Suprapubic skin (tissue), 4 donors: ENCODE results near the gene KIFBP. TPM values are rescaled to one million over a fixed set of nuclear protein-coding genes. Genes with fewer than 3 reads are reported as not detected.

ENCODE experiments used
- DNase-seq, 2 donors: peaks; one replicate each; pipeline ENCODE4 v3.0.0-alpha.2; 2019; ENCODE audit warnings: low spot score in 2 of 2
- H3K27ac ChIP-seq: fragments of 200-600 bp; sonication (generic); one replicate; pipeline ENCODE4 v1.5.1; 2019
- H3K27me3 ChIP-seq: fragments of 200-600 bp; sonication (generic); one replicate; pipeline ENCODE4 v1.5.1; 2019
- H3K36me3 ChIP-seq: fragments of 200-600 bp; sonication (generic); one replicate; pipeline ENCODE4 v1.5.1; 2019
- H3K4me1 ChIP-seq: fragments of 200-600 bp; sonication (generic); one replicate; pipeline ENCODE4 v1.5.1; 2019
- H3K4me3 ChIP-seq: fragments of 200-600 bp; sonication (generic); one replicate; pipeline ENCODE4 v1.5.1; 2019; ENCODE audit warnings: mild to moderate bottlenecking
- H3K9me3 ChIP-seq: fragments of 200-600 bp; sonication (generic); one replicate; pipeline ENCODE4 v1.5.1; 2019
- EP300 ChIP-seq: sonication (generic); formaldehyde crosslinking; IDR thresholded peaks from one replicate; pipeline ENCODE4 v1.6.1; 2017; ENCODE audit warnings: antibody characterized with exemption
- POLR2A ChIP-seq, 2 donors: fragments of 450-650 bp; IDR thresholded peaks; one replicate each; pipeline ENCODE4 v1.6.1; 2017; ENCODE audit warnings: antibody characterized with exemption in 2 of 2, mild to moderate bottlenecking in 2 of 2, moderate library complexity in 2 of 2
- POLR2AphosphoS5 ChIP-seq, 3 donors: sonication (generic); formaldehyde crosslinking; IDR thresholded peaks; one replicate each; pipeline ENCODE4 v1.6.1; 2017; ENCODE audit warnings: antibody characterized with exemption in 3 of 3
- WGBS: methylation state at CpG from one replicate; pipeline ENCODE4 v1.1.5; 2018; 5-methylcytosine and 5-hydroxymethylcytosine counted together
- total RNA-seq, 4 donors: library from RNA; depleted of rRNA; stranded (reverse); fragments of >200 nt; gene quantifications; one replicate each; pipeline ENCODE4 v1.1.0, GENCODE V29; 2016
- TF ChIP-seq, protein P1 (sequence below), 2 donors: fragments of 200-600 bp in 1 of 2; fragments of 450-650 bp in 1 of 2; sonication (generic) in 1 of 2; IDR thresholded peaks; one replicate each; pipeline ENCODE4 v1.5.1; 2016 to 2019; ENCODE audit warnings: antibody characterized with exemption in 2 of 2, mild to moderate bottlenecking in 1 of 2, moderate library complexity in 1 of 2

The KIFBP gene
- total RNA-seq, 4 donors from 2014 or later: 15.0 to 21.5 (median 20.8) TPM

DNA sequence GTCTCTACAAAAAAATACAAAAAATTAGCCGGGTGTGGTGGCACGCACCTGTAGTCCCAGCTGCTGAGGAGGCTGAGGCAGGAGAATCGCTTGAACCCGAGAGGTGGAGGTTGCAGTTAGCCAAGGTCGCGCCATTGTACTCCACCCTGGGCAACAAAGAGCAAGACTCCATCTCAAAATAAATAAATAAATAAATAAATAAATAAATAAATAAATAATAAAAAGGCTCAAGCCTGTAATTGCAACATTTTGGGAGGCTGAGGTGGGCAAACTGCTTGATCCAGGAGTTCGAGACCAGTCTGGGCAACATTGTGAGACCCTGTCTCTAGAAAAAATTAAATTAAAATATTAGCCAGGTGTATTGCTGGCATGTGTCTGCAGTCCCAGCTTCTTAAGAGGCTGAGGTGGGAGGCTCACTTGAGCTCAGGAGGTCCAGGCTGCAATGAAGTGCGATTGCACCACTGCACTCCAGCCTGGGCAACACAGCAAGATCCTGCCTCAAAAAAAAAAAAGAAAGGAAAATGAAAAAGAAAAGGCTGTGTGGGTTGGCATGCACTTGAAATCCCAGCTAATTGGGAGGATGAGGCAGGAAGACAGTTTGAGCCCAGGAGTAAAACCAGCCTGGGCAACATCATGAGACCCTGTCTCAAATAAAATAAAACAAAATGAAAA is 71.7 kb downstream of the KIFBP start:
- Histone ChIP-seq H3K27ac (no peak overlapping the region), H3K4me1 (peaks cover 28% of the 10 kb centered on the region)

GRCh38 chr10:69061305-69062161 is 72.9 kb downstream of the KIFBP start:
- Histone ChIP-seq H3K4me3 (peak overlapping the region; percentile 6), H3K36me3 (no peaks in the 10 kb centered on the region), H3K9me3 (no peaks in the 10 kb centered on the region), H3K4me1 (peaks cover 36% of the 10 kb centered on the region), H3K27me3 (no peaks in the 10 kb centered on the region), H3K27ac (peak overlapping the region; percentile 85)
- peak in 2 of 3 donors; percentile 58 to 80 for TF ChIP-seq POLR2AphosphoS5 (IDR thresholded peaks at IDR 0.05)
- TF ChIP-seq, protein P1, sequence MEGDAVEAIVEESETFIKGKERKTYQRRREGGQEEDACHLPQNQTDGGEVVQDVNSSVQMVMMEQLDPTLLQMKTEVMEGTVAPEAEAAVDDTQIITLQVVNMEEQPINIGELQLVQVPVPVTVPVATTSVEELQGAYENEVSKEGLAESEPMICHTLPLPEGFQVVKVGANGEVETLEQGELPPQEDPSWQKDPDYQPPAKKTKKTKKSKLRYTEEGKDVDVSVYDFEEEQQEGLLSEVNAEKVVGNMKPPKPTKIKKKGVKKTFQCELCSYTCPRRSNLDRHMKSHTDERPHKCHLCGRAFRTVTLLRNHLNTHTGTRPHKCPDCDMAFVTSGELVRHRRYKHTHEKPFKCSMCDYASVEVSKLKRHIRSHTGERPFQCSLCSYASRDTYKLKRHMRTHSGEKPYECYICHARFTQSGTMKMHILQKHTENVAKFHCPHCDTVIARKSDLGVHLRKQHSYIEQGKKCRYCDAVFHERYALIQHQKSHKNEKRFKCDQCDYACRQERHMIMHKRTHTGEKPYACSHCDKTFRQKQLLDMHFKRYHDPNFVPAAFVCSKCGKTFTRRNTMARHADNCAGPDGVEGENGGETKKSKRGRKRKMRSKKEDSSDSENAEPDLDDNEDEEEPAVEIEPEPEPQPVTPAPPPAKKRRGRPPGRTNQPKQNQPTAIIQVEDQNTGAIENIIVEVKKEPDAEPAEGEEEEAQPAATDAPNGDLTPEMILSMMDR (IDR thresholded peaks at IDR 0.05): no peak
- peak in 1 of 2 donors; percentile 36 for TF ChIP-seq POLR2A (IDR thresholded peaks at IDR 0.05)
- TF ChIP-seq EP300: peak; percentile 60
- peak in 1 of 2 donors; percentile 72 for DNase-seq
- 32% methylated on average over 19 of the region's 20 CpGs for WGBS

More for the DNA sequence above, 71.7 kb downstream of the KIFBP start:
- no peak for DNase-seq
- Histone ChIP-seq H3K9me3 (no peaks in the 10 kb centered on the region), H3K36me3 (no peaks in the 10 kb centered on the region), H3K4me3 (no peak overlapping the region), H3K27me3 (no peaks in the 10 kb centered on the region)
- 96% methylated on average over 8 of the region's 8 CpGs for WGBS
- TF ChIP-seq EP300 (no peak), POLR2A (IDR thresholded peaks at IDR 0.05) (no peak), POLR2AphosphoS5 (IDR thresholded peaks at IDR 0.05) (no peak)
- TF ChIP-seq, protein P1 (IDR thresholded peaks at IDR 0.05): no peak

DNA sequence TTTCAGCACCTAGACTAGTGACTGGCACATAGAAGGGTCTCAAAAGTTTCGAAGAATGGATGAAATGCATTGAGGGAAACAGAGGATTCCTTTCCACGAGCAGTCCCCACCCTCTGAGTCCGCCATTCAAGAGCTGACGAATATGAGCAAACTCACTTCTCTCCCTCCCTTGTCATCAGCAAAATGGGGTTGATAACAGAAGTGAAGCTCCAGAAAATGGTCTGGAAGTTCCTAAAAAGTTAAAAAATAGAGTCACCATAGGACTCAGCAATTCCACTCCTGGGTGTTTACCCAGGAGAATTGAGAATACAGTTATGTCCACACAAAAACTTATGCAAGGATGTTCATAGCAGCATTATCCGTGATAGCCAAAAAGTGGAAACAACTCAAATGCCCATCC is 74.3 kb downstream of the KIFBP start:
- 87% methylated on average over 5 of the region's 5 CpGs for WGBS
- Histone ChIP-seq H3K27ac (no peak overlapping the region), H3K4me3 (no peak overlapping the region), H3K9me3 (no peaks in the 10 kb centered on the region), H3K36me3 (no peaks in the 10 kb centered on the region), H3K27me3 (no peaks in the 10 kb centered on the region), H3K4me1 (peaks cover 28% of the 10 kb centered on the region)
- TF ChIP-seq, protein P1 (IDR thresholded peaks at IDR 0.05): no peak
- TF ChIP-seq POLR2AphosphoS5 (IDR thresholded peaks at IDR 0.05): no peak
- no peak for DNase-seq

- WGBS: 91% methylated on average over 6 of the region's 6 CpGs
Observed at GRCh38 chr10:69064762-69065328, 76.2 kb downstream of the KIFBP start.

More at GRCh38 chr10:69064762-69065328, 76.2 kb downstream of the KIFBP start:
- no peaks in the 10 kb centered on the region for H3K27me3 ChIP-seq
- no peak for DNase-seq
- H3K4me3 ChIP-seq: no peak overlapping the region
- TF ChIP-seq POLR2AphosphoS5 (IDR thresholded peaks at IDR 0.05) (no peak), EP300 (no peak), POLR2A (IDR thresholded peaks at IDR 0.05) (no peak)
- TF ChIP-seq, protein P1 (IDR thresholded peaks at IDR 0.05): no peak
- H3K36me3 ChIP-seq: no peaks in the 10 kb centered on the region
- H3K9me3 ChIP-seq: no peaks in the 10 kb centered on the region
- H3K4me1 ChIP-seq: peaks cover 27% of the 10 kb centered on the region
- no peak overlapping the region for H3K27ac ChIP-seq
